IPS DF 6.9 (cell line): ENCODE results near the gene DAB1.

ENCODE experiments used
- DNase-seq: peaks from one replicate; pipeline ENCODE4 v3.0.0-alpha.2; 2013; ENCODE audit warnings: low read depth, low spot score
- H3K27ac ChIP-seq: one replicate; pipeline ENCODE4 v1.5.1; 2013; ENCODE audit warnings: low read length, control low read depth
- H3K27me3 ChIP-seq: 2 replicates; pipeline ENCODE4 v1.6.1; 2013; ENCODE audit warnings: mild to moderate bottlenecking, low read length; ENCODE audit not compliant: control insufficient read depth, insufficient read depth
- H3K36me3 ChIP-seq: 2 replicates; pipeline ENCODE4 v1.6.1; 2013; ENCODE audit warnings: low read length; ENCODE audit not compliant: control insufficient read depth, insufficient read depth
- H3K4me1 ChIP-seq: 2 replicates; pipeline ENCODE4 v1.6.1; 2013; ENCODE audit warnings: low read length; ENCODE audit not compliant: control insufficient read depth, insufficient read depth
- H3K4me3 ChIP-seq: 2 replicates; pipeline ENCODE4 v1.5.1; 2013; ENCODE audit warnings: mild to moderate bottlenecking, low read length
- H3K9me3 ChIP-seq: 2 replicates; pipeline ENCODE4 v1.6.1; 2013; ENCODE audit warnings: low read length, inconsistent platforms; ENCODE audit not compliant: control insufficient read depth, insufficient read depth
- WGBS: extraction: QIAGEN DNeasy Blood & Tissue Kit; methylation state at CpG from one replicate; pipeline ENCODE4 v1.1.7; 2013; ENCODE audit warnings: mixed read lengths, missing lambda C conversion rate; ENCODE audit not compliant: insufficient read length, insufficient coverage; 5-methylcytosine and 5-hydroxymethylcytosine counted together

DAB1 gene

DNA sequence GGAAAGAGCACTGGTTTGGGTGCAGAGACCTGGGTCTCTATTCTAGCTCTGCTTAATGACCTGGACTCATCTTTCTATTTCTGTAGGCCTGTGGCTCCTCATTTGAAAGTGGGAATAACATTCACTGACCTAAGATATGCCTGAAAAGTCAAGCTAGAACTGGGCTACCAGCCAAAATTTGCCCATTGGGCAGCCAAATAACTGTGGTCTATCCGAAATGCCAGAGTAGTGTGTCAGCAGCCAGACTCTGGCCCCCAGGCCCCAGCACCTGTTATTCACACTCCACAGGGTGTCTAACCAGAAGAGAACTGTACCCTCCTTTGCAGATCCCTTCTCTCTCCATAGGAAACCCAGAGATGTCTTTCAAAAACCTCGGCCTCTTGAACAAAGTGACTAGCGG lies 12.6 kb downstream of the DAB1 start:
- Histone ChIP-seq H3K27me3 (no peaks in the 10 kb centered on the region), H3K4me1 (peaks cover 3% of the 10 kb centered on the region; the same call in 1 of the 2 replicates), H3K36me3 (no peaks in the 10 kb centered on the region), H3K9me3 (no peaks in the 10 kb centered on the region), H3K27ac (no peak overlapping the region), H3K4me3 (no peak overlapping the region)
- WGBS: no CpG with 5 or more reads among the region's 3 CpGs
- DNase-seq: no peak

- WGBS: no CpG with 5 or more reads among the region's 4 CpGs
- Histone ChIP-seq H3K27me3 (no peaks in the 10 kb centered on the region), H3K4me1 (peaks cover 3% of the 10 kb centered on the region; the same call in 1 of the 2 replicates), H3K4me3 (no peak overlapping the region), H3K36me3 (no peaks in the 10 kb centered on the region), H3K9me3 (no peaks in the 10 kb centered on the region), H3K27ac (no peak overlapping the region)
- no peak for DNase-seq
These were observed 13.4 kb downstream of the DAB1 start for GRCh38 chr1:57410508-57410907.

DNA sequence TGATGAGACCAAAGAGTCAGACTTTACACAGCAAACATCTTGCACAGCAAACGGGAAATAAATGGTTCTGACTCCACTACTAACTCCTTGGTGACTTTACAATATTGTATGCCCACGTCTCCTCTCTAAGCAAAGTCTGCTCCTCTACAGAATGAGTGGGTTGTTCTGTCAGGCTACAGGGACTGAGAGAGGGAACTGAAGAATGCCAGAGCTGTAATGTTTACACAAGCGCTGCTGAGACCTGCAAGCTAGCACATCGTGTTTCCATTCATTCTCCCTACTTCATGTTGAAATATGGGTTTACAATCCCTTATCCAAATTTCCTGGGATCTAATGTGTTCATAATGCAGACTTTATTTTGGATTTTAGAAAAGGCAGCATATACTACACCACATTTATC lies 15.9 kb downstream of the DAB1 start:
- no peaks in the 10 kb centered on the region for H3K36me3 ChIP-seq
- no peak overlapping the region for H3K4me3 ChIP-seq
- no peaks in the 10 kb centered on the region for H3K27me3 ChIP-seq
- no peak overlapping the region for H3K27ac ChIP-seq
- no peaks in the 10 kb centered on the region for H3K9me3 ChIP-seq
- H3K4me1 ChIP-seq: peaks cover 3% of the 10 kb centered on the region; the same call in 1 of the 2 replicates
- DNase-seq: no peak
- no CpG with 5 or more reads among the region's 4 CpGs for WGBS

DNA sequence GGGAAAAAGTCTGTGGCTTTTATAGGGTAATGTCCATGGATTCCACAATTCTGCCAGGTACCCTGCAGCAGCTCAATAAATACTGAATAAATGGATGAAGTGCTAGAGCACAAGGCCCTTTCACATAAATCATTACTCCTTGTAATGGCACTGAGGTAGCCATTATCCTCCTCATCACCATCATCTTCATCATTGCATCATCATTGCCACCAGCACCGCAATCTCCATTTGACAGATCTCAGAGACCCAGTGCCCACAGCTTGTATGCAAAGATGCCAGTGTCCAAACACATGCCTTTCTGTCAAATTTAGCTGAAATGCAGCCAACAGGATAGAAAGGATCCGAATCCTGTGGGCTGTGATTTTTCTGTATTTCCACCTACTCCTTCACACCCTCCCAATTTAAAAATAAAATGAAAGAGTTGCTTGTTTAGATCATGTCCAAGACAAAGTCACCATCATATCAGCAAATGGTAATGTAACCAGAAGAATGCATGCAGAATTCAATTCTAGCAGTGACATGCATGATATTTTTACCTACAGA lies 17.4 kb downstream of the DAB1 start:
- Histone ChIP-seq H3K9me3 (no peaks in the 10 kb centered on the region), H3K4me1 (peaks cover 1% of the 10 kb centered on the region; the same call in 1 of the 2 replicates), H3K4me3 (no peak overlapping the region), H3K27ac (no peak overlapping the region), H3K27me3 (no peaks in the 10 kb centered on the region), H3K36me3 (no peaks in the 10 kb centered on the region)
- WGBS: no CpG with 5 or more reads among the region's 2 CpGs
- no peak for DNase-seq

DNA sequence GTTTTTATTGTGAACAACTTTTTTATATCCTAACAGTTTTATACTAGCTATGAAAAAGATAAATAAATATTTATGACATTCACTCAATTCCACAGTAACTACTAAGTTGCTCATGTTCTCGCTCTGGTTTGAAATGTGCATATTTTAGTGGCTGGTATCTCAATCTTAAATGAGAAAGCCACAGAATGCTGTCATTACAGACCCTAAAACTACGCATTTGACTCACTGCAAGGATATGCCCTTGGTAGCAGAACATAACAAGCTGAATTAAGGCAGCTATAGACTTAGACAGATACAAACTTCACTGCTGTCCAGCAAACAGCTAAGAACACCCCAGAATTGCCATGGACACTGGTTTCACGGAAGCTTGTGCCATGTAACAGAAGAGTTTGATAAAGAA lies 19.0 kb downstream of the DAB1 start:
- Histone ChIP-seq H3K4me3 (no peak overlapping the region), H3K4me1 (peaks cover 1% of the 10 kb centered on the region; the same call in 1 of the 2 replicates), H3K9me3 (no peaks in the 10 kb centered on the region), H3K27me3 (no peaks in the 10 kb centered on the region), H3K36me3 (no peaks in the 10 kb centered on the region), H3K27ac (no peak overlapping the region)
- no peak for DNase-seq
- no CpG with 5 or more reads among the region's 3 CpGs for WGBS

DNA sequence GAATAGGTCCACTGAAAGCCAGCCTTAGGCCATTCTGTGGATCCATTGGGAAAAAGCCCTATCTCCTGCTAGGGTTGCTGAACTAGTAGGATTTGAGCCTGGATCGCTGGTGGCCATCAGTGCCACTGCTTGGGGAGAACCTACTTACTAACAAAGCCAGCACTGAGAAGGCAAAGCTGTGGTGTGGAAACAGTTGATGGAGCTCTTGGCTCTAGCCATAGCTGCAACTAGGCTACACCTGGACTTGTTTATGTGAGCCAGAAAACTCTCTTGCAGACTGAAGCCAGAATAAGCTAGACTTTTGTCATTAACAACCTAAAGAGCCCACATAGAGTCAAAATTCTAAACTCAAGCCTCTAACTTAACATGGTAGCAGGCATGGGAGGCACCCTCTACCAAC lies 20.7 kb downstream of the DAB1 start:
- H3K27ac ChIP-seq: no peak overlapping the region
- H3K27me3 ChIP-seq: no peaks in the 10 kb centered on the region
- DNase-seq: no peak
- no CpG with 5 or more reads among the region's 1 CpG for WGBS
- no peaks in the 10 kb centered on the region for H3K36me3 ChIP-seq
- H3K9me3 ChIP-seq: no peaks in the 10 kb centered on the region
- H3K4me1 ChIP-seq: peaks cover 1% of the 10 kb centered on the region; the same call in 1 of the 2 replicates
- no peak overlapping the region for H3K4me3 ChIP-seq

- no peaks in the 10 kb centered on the region for H3K27me3 ChIP-seq
- no peak overlapping the region for H3K4me3 ChIP-seq
- DNase-seq: no peak
- no CpG with 5 or more reads among the region's 1 CpG for WGBS
- H3K36me3 ChIP-seq: no peaks in the 10 kb centered on the region
- H3K4me1 ChIP-seq: no peaks in the 10 kb centered on the region; the same call in 1 of the 2 replicates
- H3K27ac ChIP-seq: no peak overlapping the region
- H3K9me3 ChIP-seq: no peaks in the 10 kb centered on the region
These were observed 22.2 kb downstream of the DAB1 start for GRCh38 chr1:57401671-57402070.

- Histone ChIP-seq H3K4me3 (no peak overlapping the region), H3K36me3 (no peaks in the 10 kb centered on the region), H3K9me3 (no peaks in the 10 kb centered on the region), H3K27ac (no peak overlapping the region), H3K27me3 (no peaks in the 10 kb centered on the region), H3K4me1 (no peaks in the 10 kb centered on the region; the same call in 1 of the 2 replicates)
- WGBS: no CpG with 5 or more reads among the region's 5 CpGs
- no peak for DNase-seq
These were observed 23.8 kb downstream of the DAB1 start for GRCh38 chr1:57400048-57400447.

GRCh38 chr1:57393058-57393584 lies 30.7 kb downstream of the DAB1 start:
- DNase-seq: no peak
- H3K27me3 ChIP-seq: no peaks in the 10 kb centered on the region
- H3K36me3 ChIP-seq: no peaks in the 10 kb centered on the region
- no peaks in the 10 kb centered on the region for H3K4me1 ChIP-seq
- no CpG with 5 or more reads among the region's 6 CpGs for WGBS
- H3K9me3 ChIP-seq: no peaks in the 10 kb centered on the region
- no peak overlapping the region for H3K27ac ChIP-seq
- no peak overlapping the region for H3K4me3 ChIP-seq

DNA sequence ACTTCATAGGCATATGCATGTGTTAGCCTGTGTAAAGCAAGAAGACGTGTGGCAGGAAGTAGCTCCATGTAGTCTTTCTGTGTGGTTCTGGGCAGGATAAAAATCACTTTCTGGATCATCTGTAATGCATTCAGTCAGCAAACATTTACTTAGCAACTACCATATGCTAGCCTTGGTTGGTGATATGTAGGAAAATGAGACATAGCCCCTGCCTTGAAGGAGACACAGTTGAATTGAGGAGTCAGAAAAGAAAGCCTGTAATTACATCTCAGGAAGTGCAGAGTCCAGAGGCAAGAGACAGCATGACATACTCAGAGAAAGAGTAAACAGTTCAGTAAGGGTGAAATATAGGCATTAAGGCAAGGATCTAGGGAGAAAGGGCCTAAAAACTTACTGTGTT lies 38.5 kb downstream of the DAB1 start:
- WGBS: no CpG with 5 or more reads among the region's 1 CpG
- Histone ChIP-seq H3K27ac (no peak overlapping the region), H3K4me1 (no peaks in the 10 kb centered on the region)

GRCh38 chr1:57384901-57385300 lies 39.0 kb downstream of the DAB1 start:
- Histone ChIP-seq H3K4me3 (no peak overlapping the region), H3K27ac (no peak overlapping the region), H3K4me1 (no peaks in the 10 kb centered on the region), H3K9me3 (no peaks in the 10 kb centered on the region), H3K27me3 (no peaks in the 10 kb centered on the region), H3K36me3 (no peaks in the 10 kb centered on the region)
- no peak for DNase-seq
- WGBS: no CpG with 5 or more reads among the region's 1 CpG

More for the DNA sequence above, 38.5 kb downstream of the DAB1 start:
- Histone ChIP-seq H3K36me3 (no peaks in the 10 kb centered on the region), H3K27me3 (no peaks in the 10 kb centered on the region), H3K4me3 (no peak overlapping the region), H3K9me3 (no peaks in the 10 kb centered on the region)
- DNase-seq: no peak
